Activated B cell treated with CpG ODN at 0.5 μM for 24 hours (primary cell): ENCODE measurements around the gene PCSK4. TPM values are rescaled to one million over a fixed set of nuclear protein-coding genes. Genes with fewer than 3 reads are reported as not detected.
"Not testable (repeated sequence)": the region's sequence is repeated elsewhere in the genome, so short reads cannot be mapped to it uniquely, and the experiment has no call there.

Experiments used
- ATAC-seq: fragments of 200-7000 bp; cut with Tn5 transposase; one replicate; pipeline ENCODE4 v1.10.0; 2021; ENCODE audit warnings: low read depth, mild to moderate bottlenecking, moderate library complexity
- CTCF ChIA-PET: fragments of 350-600 bp; sonication (Branson Sonifier 250); formaldehyde crosslinking; loops from one replicate; lab custom pipeline; 2021; ENCODE audit warnings: antibody characterized with exemption; lab: Charles Lee
- POLR2A ChIA-PET: fragments of 350-600 bp; sonication (Branson Sonifier 250); formaldehyde crosslinking; loops from one replicate; lab custom pipeline; 2021; ENCODE audit warnings: antibody characterized with exemption; lab: Charles Lee
- DNase-seq: peaks from one replicate; pipeline ENCODE4 v3.0.0; 2022
- H3K27ac Mint-ChIP-seq: one replicate; pipeline ENCODE4 v1.8.0; 2020; ENCODE audit warnings: mixed read lengths
- H3K27me3 Mint-ChIP-seq: one replicate; pipeline ENCODE4 v1.8.0; 2021; ENCODE audit warnings: mixed read lengths
- H3K36me3 Mint-ChIP-seq: one replicate; pipeline ENCODE4 v1.8.0; 2021; ENCODE audit warnings: low read depth, mixed read lengths
- H3K4me1 Mint-ChIP-seq: one replicate; pipeline ENCODE4 v1.8.0; 2021; ENCODE audit warnings: mixed read lengths
- H3K4me3 Mint-ChIP-seq: one replicate; pipeline ENCODE4 v1.8.0; 2020; ENCODE audit warnings: mild to moderate bottlenecking, mixed read lengths
- H3K9me3 Mint-ChIP-seq: one replicate; pipeline ENCODE4 v1.8.0; 2020; ENCODE audit warnings: mixed read lengths
- intact Hi-C: fragments of 100-400 bp; cut with micrococcal nuclease; formaldehyde crosslinking; loops from one replicate; pipeline ENCODE4 v1.15.1; 2024
- total RNA-seq: library from RNA; stranded (reverse); gene quantifications from 2 replicates; pipeline ENCODE4 v1.2.3, GENCODE V29; 2022
- TF ChIP-seq, protein P1 (sequence below): fragments of 200-600 bp; IDR thresholded peaks from one replicate; pipeline ENCODE4 v1.8.0; 2022; ENCODE audit warnings: antibody characterized with exemption, mild to moderate bottlenecking

The PCSK4 gene
- total RNA-seq, 1 donor from 2014 or later: 1.3 TPM

DNA sequence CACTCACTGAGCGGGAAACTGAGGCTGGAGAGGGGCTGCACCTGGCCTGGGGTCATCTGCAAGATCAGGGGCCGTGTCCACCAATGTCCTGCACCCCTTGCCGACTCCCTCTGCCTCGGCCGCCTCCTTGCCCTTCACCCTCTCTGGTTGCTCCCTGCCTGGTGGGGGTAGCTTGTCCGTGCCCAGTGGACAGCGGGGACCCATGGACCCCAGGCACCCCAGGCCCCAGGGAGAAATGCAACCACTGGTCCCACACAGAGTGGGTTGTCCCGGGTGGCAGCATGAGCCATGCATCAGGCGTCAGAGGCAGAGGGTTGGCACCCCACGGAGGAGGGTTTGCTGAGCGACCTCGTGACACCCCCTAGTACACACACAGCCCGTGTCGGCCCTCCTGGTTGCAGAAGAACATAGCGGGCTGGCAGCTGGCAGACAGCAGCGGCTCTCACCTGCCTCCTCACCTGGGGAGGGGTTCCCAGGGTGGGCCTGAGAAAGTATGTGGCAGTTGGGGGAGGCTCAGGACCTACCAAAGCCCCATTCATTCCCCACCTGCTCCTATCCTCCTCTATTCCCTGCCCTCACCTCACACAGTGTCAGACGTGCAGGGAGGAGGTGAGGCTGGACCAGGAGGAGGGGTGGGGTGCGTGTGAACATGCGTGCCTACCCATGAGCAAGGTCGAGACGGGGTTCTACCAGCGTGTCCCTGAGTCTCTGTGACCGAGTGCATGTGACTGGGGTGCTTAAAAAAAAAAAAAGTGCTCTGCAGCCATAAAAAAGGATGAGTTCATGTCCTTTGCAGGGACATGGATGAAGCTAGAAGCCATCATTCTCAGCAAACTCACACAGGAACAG lies 14.0 kb upstream of the PCSK4 start:
- Mint-ChIP-seq H3K27ac (no peak overlapping the region), H3K9me3 (no peaks in the 10 kb centered on the region), H3K4me1 (peaks cover 9% of the 10 kb centered on the region), H3K4me3 (no peak overlapping the region), H3K36me3 (no peaks in the 10 kb centered on the region), H3K27me3 (peaks cover 30% of the 10 kb centered on the region)
- POLR2A ChIA-PET: no interaction called here
- TF ChIP-seq, protein P1, sequence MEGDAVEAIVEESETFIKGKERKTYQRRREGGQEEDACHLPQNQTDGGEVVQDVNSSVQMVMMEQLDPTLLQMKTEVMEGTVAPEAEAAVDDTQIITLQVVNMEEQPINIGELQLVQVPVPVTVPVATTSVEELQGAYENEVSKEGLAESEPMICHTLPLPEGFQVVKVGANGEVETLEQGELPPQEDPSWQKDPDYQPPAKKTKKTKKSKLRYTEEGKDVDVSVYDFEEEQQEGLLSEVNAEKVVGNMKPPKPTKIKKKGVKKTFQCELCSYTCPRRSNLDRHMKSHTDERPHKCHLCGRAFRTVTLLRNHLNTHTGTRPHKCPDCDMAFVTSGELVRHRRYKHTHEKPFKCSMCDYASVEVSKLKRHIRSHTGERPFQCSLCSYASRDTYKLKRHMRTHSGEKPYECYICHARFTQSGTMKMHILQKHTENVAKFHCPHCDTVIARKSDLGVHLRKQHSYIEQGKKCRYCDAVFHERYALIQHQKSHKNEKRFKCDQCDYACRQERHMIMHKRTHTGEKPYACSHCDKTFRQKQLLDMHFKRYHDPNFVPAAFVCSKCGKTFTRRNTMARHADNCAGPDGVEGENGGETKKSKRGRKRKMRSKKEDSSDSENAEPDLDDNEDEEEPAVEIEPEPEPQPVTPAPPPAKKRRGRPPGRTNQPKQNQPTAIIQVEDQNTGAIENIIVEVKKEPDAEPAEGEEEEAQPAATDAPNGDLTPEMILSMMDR: no peak
- CTCF ChIA-PET: no interaction called here
- intact Hi-C loops: no loop called here
- ATAC-seq (no peak), DNase-seq (no peak)

GRCh38 chr19:1503089-1503924 lies 13.2 kb upstream of the PCSK4 start:
- Mint-ChIP-seq H3K4me1 (peaks cover 9% of the 10 kb centered on the region), H3K27ac (no peak overlapping the region), H3K9me3 (no peaks in the 10 kb centered on the region), H3K27me3 (peaks cover 30% of the 10 kb centered on the region), H3K4me3 (no peak overlapping the region), H3K36me3 (no peaks in the 10 kb centered on the region)
- DNase-seq (peak; percentile 52), ATAC-seq (no peak)
- ChIA-PET POLR2A (interaction anchor here (0.7 kb wide), 1 partner anchor 343 kb away, joined by 3 read pairs; no protein-coding TSS in a partner anchor), CTCF (no interaction called here)
- intact Hi-C loops: no loop called here
- TF ChIP-seq, protein P1: no peak

DNA sequence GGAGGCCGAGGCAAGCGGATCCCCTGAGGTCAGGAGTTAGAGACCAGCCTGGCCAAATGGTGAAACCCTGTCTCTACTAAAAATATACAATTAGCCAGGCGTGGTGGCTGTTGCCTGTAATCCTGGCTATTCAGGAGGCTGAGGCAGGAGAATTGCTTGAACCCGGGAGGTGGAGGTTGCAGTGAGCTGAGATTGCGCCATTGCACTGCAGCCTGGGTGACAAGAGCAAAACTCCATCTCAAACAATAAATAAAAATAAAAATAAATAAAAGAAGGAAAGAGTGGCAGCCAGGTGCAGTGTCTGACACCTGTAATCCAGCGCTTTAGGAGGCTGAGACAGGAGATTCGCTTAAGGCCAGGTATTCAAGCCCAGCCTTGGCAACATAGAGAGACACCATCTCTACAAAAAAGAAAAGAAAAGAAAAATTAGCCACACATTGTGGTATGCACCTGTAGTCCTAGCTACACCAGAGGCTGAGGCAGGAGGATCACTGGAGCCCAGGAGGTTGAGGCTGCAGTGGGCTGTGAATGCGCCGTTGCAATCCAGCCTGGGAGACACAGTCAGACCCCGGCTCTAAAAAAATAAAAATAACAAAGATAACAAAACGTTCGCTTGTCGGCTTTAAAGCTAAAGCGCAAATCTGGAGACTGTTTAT lies 12.4 kb upstream of the PCSK4 start:
- CTCF ChIA-PET: no interaction called here
- Mint-ChIP-seq H3K27me3 (peaks cover 28% of the 10 kb centered on the region), H3K4me1 (peaks cover 4% of the 10 kb centered on the region), H3K9me3 (no peaks in the 10 kb centered on the region), H3K27ac (no peak overlapping the region), H3K4me3 (no peak overlapping the region), H3K36me3 (no peaks in the 10 kb centered on the region)
- POLR2A ChIA-PET: interaction anchor here (0.7 kb wide), 1 partner anchor 343 kb away, joined by 3 read pairs; no protein-coding TSS in a partner anchor
- ATAC-seq (no peak), DNase-seq (no peak)
- TF ChIP-seq, protein P1: no peak
- intact Hi-C loops: no loop called here

GRCh38 chr19:1501200-1501595 lies 11.0 kb upstream of the PCSK4 start:
- Mint-ChIP-seq H3K4me1 (peaks cover under 1% of the 10 kb centered on the region), H3K27me3 (peaks cover 26% of the 10 kb centered on the region), H3K27ac (no peak overlapping the region), H3K36me3 (no peaks in the 10 kb centered on the region), H3K4me3 (no peak overlapping the region), H3K9me3 (no peaks in the 10 kb centered on the region)
- POLR2A ChIA-PET: no interaction called here
- no peak for ATAC-seq
- CTCF ChIA-PET: no interaction called here
- intact Hi-C loops: no loop called here
- TF ChIP-seq, protein P1: no peak
- DNase-seq: no peak

DNA sequence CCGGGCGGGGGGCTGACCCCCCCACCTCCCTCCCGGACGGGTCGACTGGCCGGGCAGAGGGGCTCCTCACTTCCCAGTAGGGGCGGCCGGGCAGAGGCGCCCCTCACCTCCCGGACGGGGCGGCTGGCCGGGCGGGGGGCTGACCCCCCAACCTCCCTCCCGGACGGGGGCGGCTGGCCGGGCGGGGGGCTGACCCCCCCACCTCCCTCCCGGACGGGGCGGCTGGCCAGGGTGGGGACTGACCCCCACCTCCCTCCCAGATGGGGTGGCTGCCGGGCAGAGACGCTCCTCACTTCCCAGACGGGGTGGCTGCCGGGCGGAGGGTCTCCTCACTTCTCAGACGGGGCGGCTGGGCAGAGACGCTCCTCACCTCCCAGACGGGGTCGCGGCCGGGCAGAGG lies 9.1 kb upstream of the PCSK4 start:
- H3K36me3 Mint-ChIP-seq, H3K4me1 Mint-ChIP-seq, H3K9me3 Mint-ChIP-seq, DNase-seq, ATAC-seq, H3K27ac Mint-ChIP-seq, intact Hi-C loops, POLR2A ChIA-PET, CTCF ChIA-PET, H3K4me3 Mint-ChIP-seq: not testable (repeated sequence)
- H3K27me3 Mint-ChIP-seq: peaks cover 14% of the 10 kb centered on the region
